GM04504 (cell line): ENCODE measurements around the gene CDK5R1.
A peak's percentile ranks its signal among the peaks of the same experiment; 100 is the strongest.

Source experiments
- DNase-seq: peaks from one replicate; pipeline ENCODE4 v3.0.0-alpha.2; 2012; ENCODE audit warnings: low read depth

CDK5R1 gene

DNA sequence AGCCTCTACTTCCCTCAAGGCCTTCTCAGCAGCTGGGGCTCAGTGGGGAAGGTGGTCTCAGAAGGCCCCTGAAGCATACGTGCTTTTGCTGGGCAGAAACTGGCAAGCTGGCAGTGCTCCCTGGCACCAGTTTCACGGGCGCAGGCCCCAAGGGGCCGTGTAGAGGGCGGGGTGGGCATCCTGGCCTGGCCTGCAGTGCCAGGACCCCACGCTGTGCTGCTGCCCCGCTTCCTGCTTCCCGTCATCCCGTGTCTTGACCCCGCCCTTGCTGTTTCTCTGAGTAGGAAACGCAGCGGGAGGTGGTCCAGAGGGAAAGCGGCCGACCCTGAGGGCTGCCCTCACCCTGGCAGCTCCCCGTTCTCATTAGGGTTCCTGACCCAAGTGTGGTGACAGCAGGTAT is 6.8 kb downstream of the CDK5R1 start:
- DNase-seq: no peak

DNA sequence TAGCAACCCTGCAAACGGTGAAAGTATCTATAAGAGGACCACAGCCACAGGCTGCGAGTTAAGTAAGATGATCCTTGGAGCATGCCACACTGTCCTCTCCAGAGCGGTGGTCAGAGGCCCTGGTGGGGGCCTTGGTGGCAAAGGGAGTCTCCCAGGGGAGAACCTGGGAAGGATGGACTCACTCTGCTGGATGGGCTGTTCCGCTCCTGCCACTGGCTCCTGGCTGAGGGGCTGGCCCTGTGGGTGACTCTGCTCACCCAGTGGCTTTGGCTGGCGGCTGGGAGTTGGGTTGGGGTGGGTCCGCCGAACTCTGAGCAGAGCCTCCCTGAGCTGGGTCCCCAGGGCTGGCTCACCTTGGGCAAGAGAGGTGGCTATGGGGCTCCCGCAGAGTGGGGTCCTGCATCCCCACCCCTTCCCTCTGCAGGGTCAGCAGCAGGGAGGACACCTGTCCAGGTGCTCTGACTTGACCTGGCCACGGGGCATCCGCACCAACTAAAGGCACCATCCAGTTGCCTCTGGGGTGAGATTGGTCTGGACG is 7.3 kb downstream of the CDK5R1 start:
- DNase-seq: no peak

DNA sequence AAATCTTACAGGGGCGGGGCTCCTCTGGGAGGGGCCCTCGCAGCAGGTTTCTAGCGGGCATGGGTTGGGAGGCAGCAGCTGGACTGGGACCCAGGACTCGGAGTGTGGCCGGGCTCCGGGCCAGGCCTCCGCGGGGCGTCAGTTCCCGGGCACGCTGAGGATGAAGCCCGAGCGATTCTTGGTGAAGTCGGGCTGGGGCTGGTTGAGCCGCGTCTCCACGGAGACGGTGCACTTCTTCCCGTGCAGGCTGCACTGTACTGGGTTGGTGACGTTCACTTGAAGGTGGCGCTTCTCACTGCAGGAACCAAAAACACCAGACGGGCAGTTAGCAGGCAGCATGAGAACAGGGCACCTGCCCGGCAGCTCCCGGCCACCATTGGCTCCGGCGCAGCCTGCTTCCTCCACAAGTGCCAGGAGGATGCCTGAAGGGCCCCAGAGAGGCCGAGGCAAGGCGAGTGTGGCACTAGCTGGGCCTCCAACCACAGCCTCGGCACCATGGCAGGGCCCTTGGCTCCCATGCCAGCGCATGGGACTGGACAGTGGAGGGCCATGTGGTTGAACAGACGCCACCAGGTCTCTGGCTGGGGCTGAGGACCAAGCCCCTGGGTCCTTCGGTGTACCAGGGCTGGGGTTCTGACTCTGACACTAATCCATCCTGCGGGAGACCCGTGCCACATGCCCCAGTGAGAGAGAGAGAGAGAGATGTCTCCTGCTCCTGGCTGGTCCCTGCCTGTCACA is 8.0 kb downstream of the CDK5R1 start:
- no peak for DNase-seq

DNA sequence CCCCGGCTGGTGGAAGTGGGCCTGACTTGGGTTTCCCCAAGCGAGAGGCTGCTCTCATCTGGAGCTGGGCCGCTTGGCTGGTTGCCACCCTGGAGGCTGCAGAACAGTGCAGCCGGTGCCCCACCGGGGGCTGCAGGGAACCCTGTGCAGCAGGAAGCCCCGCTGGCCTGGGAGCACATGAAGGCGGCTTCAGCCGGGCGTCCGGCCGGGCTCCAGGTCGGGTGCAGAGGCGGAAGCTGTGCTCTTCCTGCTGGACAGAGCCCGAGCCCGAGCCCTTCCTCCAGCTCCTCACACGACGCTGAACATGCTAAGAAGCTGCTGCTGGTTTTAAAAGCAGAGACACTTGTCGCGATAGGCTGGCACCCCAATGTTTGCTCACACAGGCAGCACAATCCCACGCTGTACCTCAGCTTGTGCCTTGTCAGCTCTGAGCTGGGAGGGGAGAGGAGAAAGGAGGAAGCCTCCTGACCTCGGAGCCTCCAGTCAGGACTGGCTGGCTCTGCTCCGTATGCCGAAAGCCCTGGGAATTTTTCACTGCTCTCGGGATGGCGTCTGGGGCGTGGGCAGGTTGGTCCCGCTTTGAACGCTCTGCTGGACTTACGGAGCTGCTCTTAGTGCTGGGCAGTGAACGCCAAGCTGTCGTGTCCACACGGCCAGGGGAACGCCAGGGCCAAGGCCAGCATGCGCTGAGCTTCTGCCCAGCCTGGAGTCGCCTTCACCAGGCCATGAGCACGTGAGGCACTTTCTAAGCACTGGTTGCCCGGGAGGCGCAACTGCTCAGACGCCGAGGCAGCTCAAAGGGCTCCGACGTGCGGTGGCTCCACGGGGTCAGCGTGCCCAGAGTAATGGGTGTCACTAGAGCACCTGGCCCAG is 8.8 kb downstream of the CDK5R1 start:
- DNase-seq: no peak

DNA sequence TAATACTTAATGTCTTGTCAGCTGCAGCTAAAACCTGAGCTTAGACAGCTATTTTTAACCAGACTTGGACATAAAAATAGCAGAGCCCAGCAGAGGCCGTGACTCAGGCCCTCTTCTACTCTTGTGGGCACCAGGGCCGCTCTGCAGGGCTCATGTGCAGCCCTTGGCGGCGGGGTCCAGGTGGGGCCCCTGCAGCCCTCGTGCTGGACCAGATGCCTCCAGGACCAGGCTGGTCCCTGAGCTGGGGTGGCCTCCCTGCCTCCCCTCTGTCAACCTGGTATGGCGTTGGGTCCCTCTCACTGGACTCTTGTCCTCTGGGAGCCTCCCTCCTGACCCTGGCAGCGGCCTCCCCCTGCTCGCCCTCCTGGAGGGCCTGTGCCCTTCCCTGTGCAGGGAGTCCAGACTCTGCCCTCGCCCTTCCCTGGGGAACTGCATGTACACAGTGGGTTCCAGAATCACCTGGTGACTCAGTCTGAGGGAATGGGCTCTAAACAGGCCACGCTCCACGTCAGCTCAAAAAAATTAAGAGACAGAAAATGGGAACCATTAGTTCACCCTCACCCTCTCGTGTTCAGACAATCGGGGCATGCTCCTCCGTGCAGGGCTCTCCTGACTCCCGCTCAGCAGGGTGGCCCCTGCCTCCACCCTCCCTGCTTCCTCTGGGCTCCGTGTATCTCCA is 9.7 kb downstream of the CDK5R1 start:
- peak; percentile 60 for DNase-seq

DNA sequence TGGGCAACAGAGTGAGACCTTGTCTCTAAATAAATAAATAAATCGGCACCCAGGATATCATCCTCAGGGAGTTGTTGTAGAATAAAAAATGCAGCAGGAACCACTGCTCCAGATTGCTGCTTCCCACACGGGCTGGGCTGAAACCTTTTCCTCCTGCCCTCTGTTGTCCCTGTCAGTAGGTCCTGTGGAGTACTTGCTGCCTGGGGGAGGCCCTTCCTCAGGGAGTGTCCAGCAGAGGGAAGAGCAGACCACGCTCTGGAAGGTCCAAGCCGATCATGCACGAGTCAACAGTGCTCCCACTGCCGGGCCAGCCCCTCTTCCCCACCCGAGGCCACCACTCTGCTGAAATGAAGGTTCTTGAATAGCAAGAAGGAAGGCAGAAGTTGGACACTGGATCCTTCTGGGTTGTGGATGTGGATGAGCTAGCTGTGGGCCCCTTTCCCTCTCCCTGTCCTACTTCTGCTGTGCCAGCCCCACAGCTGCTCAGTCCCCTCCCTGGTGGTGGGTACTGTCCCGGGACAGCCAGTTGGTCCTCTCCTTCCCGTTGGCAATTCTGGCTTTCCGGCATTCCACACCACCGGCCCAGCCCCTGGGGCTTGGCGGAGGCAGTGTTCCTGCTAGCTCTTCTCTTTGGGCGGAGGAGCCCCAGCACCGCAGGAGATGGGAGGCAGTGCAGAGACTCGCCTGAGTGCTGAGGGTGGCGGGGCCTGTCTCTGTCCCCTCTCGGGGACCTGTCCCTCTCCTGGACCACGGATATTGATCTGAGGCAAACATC is 10.8 kb downstream of the CDK5R1 start:
- DNase-seq: no peak

DNA sequence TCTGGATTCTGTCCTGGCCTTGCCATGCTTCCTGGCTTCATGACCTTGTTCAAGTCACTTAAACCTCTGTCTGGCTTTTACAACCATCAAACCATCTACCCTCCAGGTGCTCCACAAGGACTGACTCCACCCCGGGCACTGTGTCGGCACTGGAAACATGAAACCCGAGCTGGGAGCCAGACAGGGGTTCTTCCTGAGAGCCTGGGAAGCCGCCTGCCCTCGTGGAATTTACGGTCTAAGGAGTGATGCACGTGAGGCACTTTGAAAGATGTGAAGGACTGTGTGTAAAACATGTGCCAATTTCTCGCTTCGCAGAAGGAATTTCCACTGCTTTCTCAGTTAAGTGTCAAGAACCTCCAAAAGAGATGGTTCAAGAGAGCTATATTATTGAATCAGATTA is 11.6 kb downstream of the CDK5R1 start:
- DNase-seq: no peak

DNA sequence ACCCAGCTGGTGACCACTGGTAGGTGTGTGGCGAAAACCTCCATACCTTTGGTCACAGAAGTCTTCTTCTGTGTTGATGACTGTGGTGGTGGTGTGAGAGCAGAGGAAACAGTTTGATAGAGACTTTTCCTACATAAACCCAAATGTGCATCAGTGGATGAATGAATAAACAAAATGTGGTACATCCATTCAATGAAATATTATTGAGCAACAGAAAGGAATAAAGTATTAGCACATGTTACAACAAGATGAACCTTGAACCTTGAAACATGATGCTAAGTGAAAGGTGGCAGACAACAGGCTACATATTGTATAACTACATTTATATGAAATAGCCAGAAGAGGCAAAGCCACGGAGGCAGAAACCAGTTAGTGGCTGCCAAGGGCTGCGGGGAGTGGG is 15.2 kb downstream of the CDK5R1 start:
- no peak for DNase-seq

DNA sequence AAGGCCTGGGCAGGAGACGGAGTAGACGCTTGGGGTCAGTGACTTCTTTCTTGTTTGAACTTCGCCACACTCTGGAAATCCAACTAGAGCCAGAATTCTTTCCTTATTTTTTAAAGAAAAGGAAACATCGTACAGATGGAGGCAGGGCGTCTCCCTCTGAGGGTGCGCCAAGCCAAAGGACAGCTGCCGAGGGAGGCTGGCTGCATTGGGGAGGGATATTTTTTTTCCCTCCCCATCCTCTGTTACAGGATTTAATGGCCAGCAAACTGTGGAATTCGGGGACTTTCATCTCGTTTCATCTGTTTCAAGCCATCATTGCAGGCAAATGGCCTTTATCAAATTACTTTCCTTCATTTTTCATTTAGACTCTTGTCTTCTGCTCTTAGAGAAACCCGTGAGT is 15.9 kb downstream of the CDK5R1 start:
- no peak for DNase-seq

DNA sequence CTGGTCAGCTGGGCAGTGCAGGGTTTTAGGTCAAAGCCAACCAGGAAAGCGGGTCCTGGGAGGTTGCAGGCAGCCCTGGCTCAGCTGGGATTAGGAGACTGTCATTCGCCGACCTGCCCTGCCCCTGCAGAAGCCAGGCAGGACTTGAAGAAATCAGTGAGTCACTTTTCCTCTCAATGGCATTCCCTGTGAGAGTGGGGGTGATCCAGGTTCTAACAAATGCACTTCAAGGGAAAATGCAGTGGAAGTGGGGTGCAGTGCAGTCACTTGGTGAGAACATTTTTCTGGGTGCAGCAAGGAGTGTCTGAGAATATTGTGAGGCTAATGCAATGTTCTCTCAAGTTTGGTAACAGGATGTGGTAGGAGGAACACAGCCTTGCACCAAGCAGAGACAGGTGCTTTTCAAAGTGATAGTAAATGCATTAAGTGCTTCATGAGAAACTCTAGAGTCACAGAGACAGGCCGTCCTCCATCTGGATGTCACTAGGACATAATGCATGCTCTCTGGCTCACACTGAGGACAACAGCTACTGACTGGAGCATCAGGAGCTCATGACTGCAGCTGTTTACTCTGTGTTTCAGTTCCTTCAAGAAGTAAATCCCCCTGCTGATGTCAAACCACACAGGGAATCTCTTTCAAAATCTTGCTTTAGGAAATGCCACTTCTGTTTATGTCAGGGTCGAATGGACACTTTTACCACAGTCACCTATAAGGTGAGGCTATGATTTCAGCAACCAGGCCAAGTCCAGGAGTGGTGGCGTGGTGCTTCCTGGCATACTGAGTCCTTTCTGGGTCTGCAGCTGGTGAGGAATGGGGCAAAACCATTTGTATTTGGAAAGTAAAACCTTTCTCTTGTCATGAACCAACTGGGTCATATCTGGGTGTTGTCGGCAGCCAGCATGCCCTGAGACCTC is 16.7 kb downstream of the CDK5R1 start:
- no peak for DNase-seq

DNA sequence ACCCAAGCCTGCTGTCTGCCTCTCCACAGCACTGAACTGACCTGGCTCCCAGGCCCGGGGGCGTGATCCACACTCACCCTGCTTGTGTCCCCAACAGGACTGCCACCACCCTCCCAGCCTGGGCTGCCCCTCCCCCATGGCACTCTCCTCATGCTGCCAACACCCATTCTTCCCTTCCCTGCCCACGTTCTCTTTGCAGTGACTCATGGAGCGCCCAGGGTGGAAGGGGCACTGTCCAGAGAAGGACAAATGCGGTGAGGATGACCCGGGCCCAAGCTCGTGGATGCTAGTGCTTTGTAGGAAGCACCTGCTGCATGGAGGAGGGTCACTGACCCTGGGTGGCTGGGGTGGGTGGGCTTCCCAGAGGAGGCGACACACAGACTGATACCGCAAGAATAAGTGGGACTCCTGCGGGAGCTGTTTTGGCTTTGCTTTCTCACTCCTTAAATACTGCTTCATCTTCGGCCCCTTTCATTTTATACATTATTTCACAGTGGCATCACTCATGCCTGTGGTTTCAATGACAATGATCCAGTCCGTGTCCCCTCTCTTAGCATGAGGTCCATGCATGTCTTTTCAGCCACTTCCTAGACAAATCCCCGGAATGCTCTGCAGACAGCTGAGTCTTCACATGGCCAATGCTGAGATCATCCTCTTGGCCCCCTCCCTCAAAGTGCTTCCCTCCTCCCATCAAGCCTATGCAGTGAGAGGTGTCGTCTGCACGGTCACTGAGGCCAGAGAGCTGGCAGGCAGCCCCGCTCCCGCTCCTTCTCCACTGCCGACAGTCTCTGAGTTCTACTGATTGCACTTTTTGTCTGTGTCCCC is 17.6 kb downstream of the CDK5R1 start:
- DNase-seq: no peak

DNA sequence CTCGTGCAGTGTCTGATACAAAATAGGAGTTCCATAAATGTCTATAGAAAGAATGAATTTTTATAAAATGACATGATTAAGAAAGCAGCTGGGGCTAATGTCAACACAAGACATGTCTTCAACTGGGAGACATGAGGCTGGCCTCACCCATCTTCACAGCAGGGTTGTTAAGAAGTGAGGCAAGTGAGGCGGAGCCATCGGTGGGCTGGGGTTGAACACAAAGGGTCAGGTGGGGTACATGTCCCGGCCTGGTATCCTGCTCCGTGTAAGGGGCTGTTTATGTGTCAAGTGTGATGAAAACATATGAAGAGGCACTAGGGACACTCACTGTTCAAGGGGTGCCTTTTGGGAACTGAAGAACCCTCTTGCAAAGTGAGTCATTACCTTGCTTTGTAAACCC is 22.1 kb downstream of the CDK5R1 start:
- no peak for DNase-seq

DNA sequence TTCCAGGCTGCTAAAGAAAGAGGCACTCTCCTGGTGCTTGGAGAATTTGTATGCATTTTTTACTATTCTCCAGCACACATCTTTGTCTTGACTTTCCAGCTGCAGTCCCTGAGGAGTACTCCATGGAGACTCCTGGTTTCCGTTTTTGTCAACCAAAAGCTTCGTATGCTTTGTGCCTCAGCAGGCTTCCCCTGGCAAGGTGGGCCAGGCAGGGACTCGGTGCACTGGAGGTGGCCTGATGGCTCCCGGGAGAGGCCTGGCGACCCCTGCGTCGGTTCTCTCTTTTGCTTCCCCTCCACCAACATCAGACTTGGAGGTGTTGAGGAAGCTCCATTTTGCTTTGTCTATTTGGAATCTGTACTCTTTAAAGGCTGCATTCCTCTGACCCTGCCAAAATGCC is 23.7 kb downstream of the CDK5R1 start:
- no peak for DNase-seq

DNA sequence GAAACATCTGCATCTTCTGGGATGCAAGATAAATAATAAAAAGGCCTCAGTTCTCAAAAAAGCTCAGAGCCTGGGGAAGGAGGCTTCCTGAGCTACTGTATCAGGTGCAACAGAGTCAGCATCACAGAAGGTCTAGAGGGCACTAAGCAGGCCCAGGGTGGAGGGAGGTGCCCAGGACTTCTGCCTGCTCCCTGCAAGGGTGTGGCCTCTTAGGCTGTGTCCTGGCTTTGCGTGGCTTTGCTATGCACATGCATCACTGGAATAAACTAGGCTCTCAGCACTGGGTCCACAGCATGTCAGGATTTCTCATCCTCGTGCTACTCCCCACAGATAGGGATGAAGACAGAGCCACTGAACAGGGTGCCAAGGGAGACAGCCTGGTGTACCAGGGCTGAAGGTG is 25.5 kb downstream of the CDK5R1 start:
- no peak for DNase-seq

DNA sequence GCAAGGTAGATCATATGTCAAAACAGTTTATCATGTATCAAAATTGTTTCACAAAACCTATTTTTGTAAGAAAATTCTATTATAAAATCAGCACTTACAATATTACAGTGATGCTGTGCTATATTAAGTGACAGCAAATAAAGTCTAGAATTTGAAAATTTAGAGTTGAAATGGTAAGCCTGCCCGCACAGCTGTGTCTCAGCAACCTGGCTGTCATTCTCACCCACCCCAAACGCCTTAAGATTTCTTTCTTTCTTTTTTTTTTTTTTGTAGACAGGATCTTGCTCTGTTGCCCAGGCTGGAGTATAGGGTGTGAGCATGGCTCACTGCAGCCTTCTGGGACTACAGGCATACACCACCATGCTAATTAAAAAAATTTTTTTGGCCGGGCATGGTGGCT is 26.8 kb downstream of the CDK5R1 start:
- no peak for DNase-seq

DNA sequence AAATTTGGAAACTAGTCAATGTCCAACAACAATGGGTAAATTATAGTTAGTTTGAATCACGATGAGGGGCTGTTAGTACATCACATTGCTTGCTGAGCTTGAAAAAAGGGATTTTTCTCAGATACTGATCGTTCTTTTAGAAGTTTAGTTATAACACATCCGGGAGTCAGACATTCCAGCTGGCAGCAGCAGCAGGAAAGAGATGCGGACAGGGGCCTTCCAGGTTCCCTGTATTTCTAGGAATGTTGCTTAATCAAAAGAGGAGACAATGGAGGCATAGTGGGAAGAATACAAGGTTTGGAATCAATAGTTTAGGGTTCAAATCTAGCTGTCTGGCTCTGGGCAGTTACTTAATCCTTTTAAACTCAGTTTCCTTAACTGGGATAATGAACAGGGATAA is 27.8 kb downstream of the CDK5R1 start:
- no peak for DNase-seq

DNA sequence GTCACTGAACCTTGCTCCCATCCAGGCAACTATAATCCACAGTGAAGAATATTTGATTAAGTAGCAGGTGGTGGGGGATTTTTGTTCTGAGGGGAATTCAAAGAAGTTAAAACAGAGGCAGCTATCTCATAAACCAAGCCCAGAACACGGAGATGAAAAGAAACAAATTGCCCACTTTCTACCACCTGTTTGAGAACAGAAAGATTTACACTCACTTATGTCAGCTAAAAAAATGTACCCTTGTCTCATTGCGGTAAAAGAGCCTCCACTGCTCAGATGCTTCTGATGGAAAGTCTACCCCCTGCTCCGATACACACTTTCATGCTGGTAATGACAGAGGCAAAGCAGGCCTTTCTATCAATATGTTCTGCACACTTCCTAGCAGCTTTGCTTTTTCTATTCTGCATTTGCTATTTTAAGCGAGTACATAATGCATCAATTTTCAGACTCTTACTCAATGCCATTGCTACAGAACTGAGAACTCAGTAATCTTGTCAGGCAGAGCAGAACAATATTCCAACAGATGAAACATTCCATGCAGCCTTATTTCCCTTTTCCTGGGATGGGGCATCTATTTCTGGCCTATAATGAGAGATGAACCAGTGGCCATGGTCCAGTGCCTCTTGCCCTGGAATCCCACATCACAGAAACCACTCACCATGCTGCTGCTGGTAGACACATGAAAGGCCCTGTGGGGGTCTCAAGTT is 29.0 kb downstream of the CDK5R1 start:
- DNase-seq: no peak

DNA sequence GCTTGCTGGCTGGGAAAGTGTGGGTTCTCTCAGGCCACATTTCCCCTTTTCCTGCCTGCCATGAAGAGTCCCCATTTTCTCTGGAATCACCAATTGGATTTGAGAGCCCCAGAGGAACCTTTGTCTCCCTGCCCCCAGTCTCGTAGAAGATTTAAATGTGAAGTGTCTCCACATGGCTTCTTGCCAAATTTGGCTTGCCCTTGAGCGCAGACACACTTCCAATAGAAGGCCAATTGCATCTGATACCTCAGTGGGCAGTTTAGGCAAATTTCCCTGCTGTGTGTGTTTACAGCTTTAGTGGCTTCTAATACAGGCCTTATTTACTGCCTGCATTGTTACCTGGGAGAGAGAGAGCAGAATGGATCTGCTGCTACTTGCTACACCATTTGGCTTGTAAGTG is 29.7 kb downstream of the CDK5R1 start:
- no peak for DNase-seq
